ENCODE results near the gene GRIP2. TPM values are rescaled to one million over a fixed set of nuclear protein-coding genes. Genes with fewer than 3 reads are reported as not detected.

The GRIP2 gene
- polyA plus RNA-seq, 5 donors = 0.49 to 1.7 (median 0.91) TPM

- DNase-seq = no peak
These were observed 761 bp upstream of the GRIP2 start for GRCh38 chr3:14540821-14541385.

GRCh38 chr3:14539384-14539741 lies 779 bp downstream of the GRIP2 start:
- DNase-seq = no peak

GRCh38 chr3:14538451-14539088 lies 1.6 kb downstream of the GRIP2 start:
- DNase-seq = no peak

GRCh38 chr3:14537590-14538450 lies 2.3 kb downstream of the GRIP2 start:
- DNase-seq = no peak

GRCh38 chr3:14536837-14537589 lies 3.1 kb downstream of the GRIP2 start:
- DNase-seq = no peak

- no peak for DNase-seq
These were observed 3.9 kb downstream of the GRIP2 start for GRCh38 chr3:14536055-14536815.

- DNase-seq = no peak
These were observed 4.5 kb downstream of the GRIP2 start for GRCh38 chr3:14535616-14536015.

- no peak for DNase-seq
These were observed 5.5 kb downstream of the GRIP2 start for GRCh38 chr3:14534516-14535191.

- DNase-seq = no peak
These were observed 6.6 kb downstream of the GRIP2 start for GRCh38 chr3:14533457-14533958.

GRCh38 chr3:14532691-14533456 lies 7.3 kb downstream of the GRIP2 start:
- no peak for DNase-seq

GRCh38 chr3:14531856-14532395 lies 8.2 kb downstream of the GRIP2 start:
- DNase-seq = no peak

GRCh38 chr3:14528081-14528480 lies 12.1 kb downstream of the GRIP2 start:
- no peak for DNase-seq

- DNase-seq = no peak
These were observed 14.2 kb downstream of the GRIP2 start for GRCh38 chr3:14525685-14526631.

- no peak for DNase-seq
These were observed 15.1 kb downstream of the GRIP2 start for GRCh38 chr3:14524920-14525660.

- no peak for DNase-seq
These were observed 15.8 kb downstream of the GRIP2 start for GRCh38 chr3:14524311-14524711.

- DNase-seq = no peak
These were observed 16.4 kb downstream of the GRIP2 start for GRCh38 chr3:14523792-14524191.

GRCh38 chr3:14522768-14523167 lies 17.4 kb downstream of the GRIP2 start:
- DNase-seq = no peak

Measured in right lung (tissue), 5 donors.